A673 (cell line): ENCODE results near the gene CYP2W1. TPM values are rescaled to one million over a fixed set of nuclear protein-coding genes. Genes with fewer than 3 reads are reported as not detected.

Source experiments
- BruUV-seq: library from RNA; stranded (reverse); fragments of 400-500 nt; replicated peaks from 2 replicates; lab custom pipeline; 2021; lab: Mats Ljungman, UMichigan
- CTCF ChIA-PET: fragments of 300-600 bp; sonication (Branson Sonifier 250); formaldehyde crosslinking; loops from one replicate; lab custom pipeline; 2022; ENCODE audit warnings: antibody characterized with exemption; lab: Charles Lee
- POLR2A ChIA-PET: fragments of 300-600 bp; sonication (Branson Sonifier 250); formaldehyde crosslinking; loops from one replicate; lab custom pipeline; 2022; ENCODE audit warnings: antibody characterized with exemption; ENCODE audit not compliant: low non-redundant PET; lab: Charles Lee
- DNase-seq: peaks from one replicate; pipeline ENCODE4 v3.0.0-alpha.2; 2015; ENCODE audit warnings: low spot score
- H3K27ac ChIP-seq: fragments of 200-600 bp; sonication (generic); 2 replicates; pipeline ENCODE4 v1.5.1; 2016; ENCODE audit warnings: mixed run types, low read depth, mild to moderate bottlenecking, mixed read lengths, antibody characterized with exemption, low read length; ENCODE audit not compliant: poor library complexity, severe bottlenecking
- H3K27me3 ChIP-seq: fragments of 200-600 bp; sonication (generic); replicated peaks from 2 replicates; pipeline ENCODE4 v1.6.1; 2017; ENCODE audit warnings: mixed run types, low read depth, mild to moderate bottlenecking, mixed read lengths, antibody characterized with exemption, low read length; ENCODE audit not compliant: insufficient read depth, poor library complexity
- H3K36me3 ChIP-seq: fragments of 200-600 bp; sonication (generic); 2 replicates; pipeline ENCODE4 v1.6.1; 2016; ENCODE audit warnings: mixed run types, mild to moderate bottlenecking, mixed read lengths, antibody characterized with exemption, low read length; ENCODE audit not compliant: insufficient read depth, poor library complexity, severe bottlenecking
- H3K4me1 ChIP-seq: fragments of 200-600 bp; sonication (generic); 2 replicates; pipeline ENCODE4 v1.6.1; 2017; ENCODE audit warnings: mixed run types, mild to moderate bottlenecking, mixed read lengths, antibody characterized with exemption, low read length; ENCODE audit not compliant: insufficient read depth, poor library complexity, severe bottlenecking
- H3K4me3 ChIP-seq: fragments of 200-600 bp; sonication (generic); 2 replicates; pipeline ENCODE4 v1.5.1; 2016; ENCODE audit warnings: low read depth, mixed run types, mild to moderate bottlenecking, mixed read lengths, low read length; ENCODE audit not compliant: poor library complexity, severe bottlenecking
- H3K9me3 ChIP-seq: fragments of 200-600 bp; sonication (generic); 2 replicates; pipeline ENCODE4 v1.6.1; 2016; ENCODE audit warnings: mixed run types, low read depth, mild to moderate bottlenecking, mixed read lengths, antibody characterized with exemption, low read length; ENCODE audit not compliant: poor library complexity, severe bottlenecking
- EZH2 ChIP-seq: fragments of 200-600 bp; sonication (generic); IDR thresholded peaks from 2 replicates; pipeline ENCODE4 v1.6.1; 2017; ENCODE audit warnings: borderline replicate concordance, low read depth, mild to moderate bottlenecking, mixed read lengths, antibody characterized with exemption, low read length; ENCODE audit not compliant: poor library complexity, severe bottlenecking
- intact Hi-C: fragments of 100-400 bp; cut with micrococcal nuclease; formaldehyde crosslinking; loops from one replicate; pipeline ENCODE4 v1.10.0; 2022; ENCODE audit not compliant: unreplicated experiment
- total RNA-seq: library from RNA; stranded (reverse); gene quantifications from 2 replicates; pipeline ENCODE4 v1.2.3, GENCODE V29; 2021
- TF ChIP-seq, protein P1 (sequence below): fragments of 300-800, 200-600 bp; sonication (generic); conservative IDR thresholded peaks from 2 replicates; pipeline ENCODE4 v1.5.1; 2017; ENCODE audit warnings: low read depth, mild to moderate bottlenecking, antibody characterized with exemption, low read length, moderate library complexity, mixed read lengths

The CYP2W1 gene
- total RNA-seq, 1 experiment from 2014 or later, result not detected

DNA sequence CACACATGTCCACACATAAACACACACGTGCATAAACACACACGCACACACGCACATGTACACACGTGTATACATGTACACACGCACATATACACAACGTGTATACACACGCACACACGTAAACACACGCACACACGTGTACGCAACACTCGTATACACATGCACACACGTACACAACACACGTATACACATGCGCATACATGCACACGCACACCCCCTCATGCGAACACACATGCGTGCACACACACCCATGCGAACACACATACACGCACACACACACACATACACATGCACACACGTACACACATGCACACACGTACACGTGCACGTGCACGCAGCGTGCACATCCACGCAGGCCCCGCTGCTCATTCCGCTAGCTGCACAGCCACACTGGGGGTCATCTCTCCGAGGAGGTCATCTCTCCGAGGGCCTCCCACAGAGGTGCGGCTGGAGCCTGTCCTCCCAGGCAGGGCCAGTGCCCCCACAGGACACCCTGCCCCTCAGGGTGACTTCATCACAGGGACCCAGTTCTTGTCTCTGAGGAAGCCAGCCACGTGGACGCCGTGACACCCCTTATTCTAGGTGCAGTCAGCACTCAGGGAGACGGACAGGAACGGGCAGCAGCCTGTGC is 25.9 kb downstream of the CYP2W1 start:
- H3K36me3 ChIP-seq, result peaks cover 7% of the 10 kb centered on the region
- ChIA-PET POLR2A (no interaction called here), CTCF (no interaction called here)
- intact Hi-C loops, result no loop called here
- TF ChIP-seq EZH2, result no peak
- TF ChIP-seq, protein P1, sequence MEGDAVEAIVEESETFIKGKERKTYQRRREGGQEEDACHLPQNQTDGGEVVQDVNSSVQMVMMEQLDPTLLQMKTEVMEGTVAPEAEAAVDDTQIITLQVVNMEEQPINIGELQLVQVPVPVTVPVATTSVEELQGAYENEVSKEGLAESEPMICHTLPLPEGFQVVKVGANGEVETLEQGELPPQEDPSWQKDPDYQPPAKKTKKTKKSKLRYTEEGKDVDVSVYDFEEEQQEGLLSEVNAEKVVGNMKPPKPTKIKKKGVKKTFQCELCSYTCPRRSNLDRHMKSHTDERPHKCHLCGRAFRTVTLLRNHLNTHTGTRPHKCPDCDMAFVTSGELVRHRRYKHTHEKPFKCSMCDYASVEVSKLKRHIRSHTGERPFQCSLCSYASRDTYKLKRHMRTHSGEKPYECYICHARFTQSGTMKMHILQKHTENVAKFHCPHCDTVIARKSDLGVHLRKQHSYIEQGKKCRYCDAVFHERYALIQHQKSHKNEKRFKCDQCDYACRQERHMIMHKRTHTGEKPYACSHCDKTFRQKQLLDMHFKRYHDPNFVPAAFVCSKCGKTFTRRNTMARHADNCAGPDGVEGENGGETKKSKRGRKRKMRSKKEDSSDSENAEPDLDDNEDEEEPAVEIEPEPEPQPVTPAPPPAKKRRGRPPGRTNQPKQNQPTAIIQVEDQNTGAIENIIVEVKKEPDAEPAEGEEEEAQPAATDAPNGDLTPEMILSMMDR, result no peak
- H3K27ac ChIP-seq, result no peak overlapping the region
- H3K9me3 ChIP-seq, result no peaks in the 10 kb centered on the region
- DNase-seq, result no peak
- no peaks in the 10 kb centered on the region for H3K27me3 ChIP-seq
- no TSS peak for BruUV-seq
- no peak overlapping the region for H3K4me3 ChIP-seq
- H3K4me1 ChIP-seq, result no peaks in the 10 kb centered on the region

DNA sequence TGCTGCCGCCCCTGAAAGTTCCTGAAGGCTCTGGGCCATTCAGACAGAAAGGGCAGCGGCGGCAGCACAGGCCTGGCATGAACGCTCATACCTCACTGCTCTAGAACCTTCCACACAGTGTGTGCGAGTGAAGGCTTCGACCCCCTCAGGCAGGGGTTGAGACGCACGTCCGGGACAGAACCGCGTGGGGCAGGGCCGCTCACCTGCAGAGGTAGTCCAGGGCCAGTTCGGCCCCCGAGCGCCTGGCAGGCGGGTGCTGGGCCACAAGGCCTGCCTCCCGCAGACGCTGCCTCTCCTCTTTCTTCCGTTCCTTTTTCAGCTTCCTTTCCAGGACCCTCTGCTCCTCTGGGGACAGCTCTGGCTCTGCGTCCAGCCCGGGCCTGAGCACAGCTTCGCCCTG is 26.8 kb downstream of the CYP2W1 start:
- intact Hi-C loops, result no loop called here
- no TSS peak for BruUV-seq
- CTCF ChIA-PET, result no interaction called here

DNA sequence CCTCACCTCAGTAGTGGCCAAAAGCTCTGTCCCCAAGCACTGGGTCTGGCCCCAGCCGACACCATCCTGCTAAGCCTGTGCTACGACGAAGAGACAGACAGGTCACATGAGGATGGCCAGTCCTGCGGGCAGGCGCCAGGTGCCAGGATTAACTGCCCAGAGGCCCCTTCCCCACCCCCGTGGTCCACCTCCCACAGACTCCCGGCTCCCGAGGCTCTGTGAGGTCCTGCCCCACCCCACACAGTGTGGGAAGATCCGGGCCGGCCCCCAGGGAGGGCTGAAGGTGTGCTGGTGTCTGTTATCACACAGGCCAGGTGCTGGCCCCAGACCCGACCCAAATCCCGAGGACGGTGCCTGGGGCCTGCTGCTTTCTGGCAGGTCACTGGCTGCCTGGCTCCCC is 27.2 kb downstream of the CYP2W1 start:
- BruUV-seq, result no TSS peak
- Histone ChIP-seq H3K9me3 (no peaks in the 10 kb centered on the region), H3K4me3 (no peak overlapping the region), H3K4me1 (no peaks in the 10 kb centered on the region), H3K27me3 (no peaks in the 10 kb centered on the region), H3K36me3 (peaks cover 7% of the 10 kb centered on the region), H3K27ac (no peak overlapping the region)
- ChIA-PET CTCF (no interaction called here), POLR2A (no interaction called here)
- no peak for DNase-seq
- intact Hi-C loops, result no loop called here
- TF ChIP-seq, protein P1, result no peak
- no peak for TF ChIP-seq EZH2

More for the DNA sequence above, 26.8 kb downstream of the CYP2W1 start:
- POLR2A ChIA-PET, result no interaction called here
- TF ChIP-seq, protein P1, result no peak
- no peak for TF ChIP-seq EZH2
- Histone ChIP-seq H3K4me3 (no peak overlapping the region), H3K36me3 (peaks cover 7% of the 10 kb centered on the region), H3K27me3 (no peaks in the 10 kb centered on the region), H3K4me1 (no peaks in the 10 kb centered on the region), H3K9me3 (no peaks in the 10 kb centered on the region), H3K27ac (no peak overlapping the region)
- DNase-seq, result no peak
